Posterior cingulate gyrus (tissue), 11 donors: ENCODE data around the gene SLC25A13.
A peak's percentile ranks its signal among the peaks of the same experiment; 100 is the strongest.

ENCODE experiments used
- DNase-seq, 10 donors: peaks; one replicate each; pipeline versions ENCODE4 v3.0.0 to v3.0.0-alpha.2; 2020 to 2021; ENCODE audit warnings: mixed read lengths in 3 of 10
- intact Hi-C: fragments of 100-400 bp; cut with DNase I; formaldehyde crosslinking; loops from one replicate; pipeline ENCODE4 v1.15.1; 2023

SLC25A13 gene

GRCh38 chr7:96248405-96248804, 73.5 kb downstream of the SLC25A13 start:
- no peak for DNase-seq
- intact Hi-C loops, result no loop called here

- DNase-seq, result no peak
- intact Hi-C loops, result no loop called here
These were observed 75.0 kb downstream of the SLC25A13 start for GRCh38 chr7:96246919-96247318.

DNA sequence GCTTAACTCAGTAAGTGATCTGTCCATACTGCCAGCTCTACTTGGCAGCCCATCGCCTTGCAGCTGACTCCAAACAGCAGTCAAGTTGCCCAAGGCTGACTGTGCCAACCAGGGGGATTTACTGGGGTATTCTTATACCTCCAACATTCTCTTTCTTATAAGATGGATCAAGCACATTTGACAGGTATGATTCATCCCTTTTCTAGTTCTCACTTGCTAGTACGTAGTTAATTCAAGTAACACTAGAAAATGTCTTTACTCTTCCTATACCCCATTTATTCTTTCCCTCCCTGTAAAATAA, 77.0 kb downstream of the SLC25A13 start:
- intact Hi-C loops, result no loop called here
- DNase-seq, result no peak

DNA sequence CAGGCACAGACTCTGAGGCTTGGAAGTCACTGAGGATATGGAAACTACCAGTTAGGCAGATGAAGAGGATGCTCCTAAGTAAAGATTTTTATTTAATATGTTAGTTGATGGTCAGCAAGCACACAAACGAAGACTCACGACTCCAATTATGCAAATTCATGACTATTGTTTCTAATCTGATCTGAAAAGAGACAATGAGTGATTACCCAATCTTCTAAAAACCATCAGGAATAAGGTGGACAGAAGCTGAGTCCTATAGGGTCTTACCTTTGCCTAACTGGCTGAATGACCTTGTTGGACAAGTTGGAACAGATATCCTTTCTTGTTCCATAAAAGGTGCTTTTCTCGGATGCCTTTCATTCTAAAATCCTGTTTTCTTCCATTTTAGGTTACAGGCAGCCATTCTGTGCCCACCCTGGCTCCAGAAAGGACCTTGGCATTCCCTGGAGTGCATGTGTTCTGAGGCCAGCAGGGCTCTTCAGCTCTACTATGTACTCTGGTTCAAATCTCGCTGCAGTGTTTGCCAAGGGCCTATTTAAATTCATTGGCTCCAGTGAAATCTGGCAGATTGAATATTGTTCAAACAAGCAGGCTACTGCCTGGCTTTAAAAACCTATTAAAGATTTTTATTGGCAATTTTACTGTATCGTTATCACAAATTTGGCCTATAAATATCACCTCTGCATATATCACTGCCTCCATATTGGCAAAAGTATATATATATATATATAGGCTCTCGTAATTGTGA, 77.5 kb downstream of the SLC25A13 start:
- no peak for DNase-seq
- intact Hi-C loops, result no loop called here

GRCh38 chr7:96243241-96243640, 78.7 kb downstream of the SLC25A13 start:
- intact Hi-C loops, result no loop called here
- DNase-seq, result no peak

DNA sequence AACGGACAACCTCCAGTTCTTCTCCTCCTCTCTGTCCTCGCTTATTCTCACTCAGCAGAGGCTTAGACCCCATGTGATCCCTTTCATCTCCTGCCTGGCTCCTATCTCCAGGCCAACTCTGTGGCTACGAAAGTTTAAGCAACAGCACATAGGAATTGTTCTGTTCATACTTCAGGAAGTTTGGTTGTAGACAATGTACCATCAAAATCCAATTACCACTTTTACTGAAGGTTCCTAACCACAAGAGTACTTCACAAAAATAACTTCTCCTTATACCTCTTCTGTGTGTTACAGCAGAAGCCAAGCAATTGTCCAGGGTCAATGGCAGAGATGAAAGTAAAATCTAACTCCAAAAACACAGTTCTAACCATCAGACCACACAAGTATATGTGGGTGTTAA, 80.0 kb downstream of the SLC25A13 start:
- DNase-seq, result no peak
- intact Hi-C loops, result no loop called here

- intact Hi-C loops, result no loop called here
These were observed 82.7 kb downstream of the SLC25A13 start for GRCh38 chr7:96238976-96239766.

GRCh38 chr7:96238474-96238873, 83.4 kb downstream of the SLC25A13 start:
- DNase-seq, result no peak
- intact Hi-C loops, result no loop called here

More at GRCh38 chr7:96238976-96239766, 82.7 kb downstream of the SLC25A13 start:
- DNase-seq, result no peak

GRCh38 chr7:96237040-96237439, 84.9 kb downstream of the SLC25A13 start:
- intact Hi-C loops, result no loop called here
- DNase-seq, result no peak

GRCh38 chr7:96236198-96237039, 85.5 kb downstream of the SLC25A13 start:
- no peak for DNase-seq
- intact Hi-C loops, result no loop called here

DNA sequence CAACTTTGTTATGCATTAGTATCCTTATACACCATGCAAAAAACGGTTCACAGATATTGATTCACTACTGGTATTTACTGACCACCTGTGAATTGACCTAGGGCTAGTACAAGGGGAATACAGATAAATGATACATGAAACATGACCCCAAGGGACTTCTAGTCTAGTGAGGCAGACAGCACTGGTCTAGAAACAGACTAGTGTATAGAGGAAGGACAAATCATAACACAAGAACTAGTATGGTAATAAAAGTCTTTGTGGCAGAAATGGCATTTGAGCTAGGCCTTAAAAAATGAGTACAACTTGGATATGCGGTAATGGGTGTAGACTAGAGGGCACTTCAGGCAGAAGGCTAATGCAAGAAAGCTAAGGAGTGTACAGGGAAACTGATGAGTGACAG, 86.6 kb downstream of the SLC25A13 start:
- DNase-seq, result no peak
- intact Hi-C loops, result no loop called here

DNA sequence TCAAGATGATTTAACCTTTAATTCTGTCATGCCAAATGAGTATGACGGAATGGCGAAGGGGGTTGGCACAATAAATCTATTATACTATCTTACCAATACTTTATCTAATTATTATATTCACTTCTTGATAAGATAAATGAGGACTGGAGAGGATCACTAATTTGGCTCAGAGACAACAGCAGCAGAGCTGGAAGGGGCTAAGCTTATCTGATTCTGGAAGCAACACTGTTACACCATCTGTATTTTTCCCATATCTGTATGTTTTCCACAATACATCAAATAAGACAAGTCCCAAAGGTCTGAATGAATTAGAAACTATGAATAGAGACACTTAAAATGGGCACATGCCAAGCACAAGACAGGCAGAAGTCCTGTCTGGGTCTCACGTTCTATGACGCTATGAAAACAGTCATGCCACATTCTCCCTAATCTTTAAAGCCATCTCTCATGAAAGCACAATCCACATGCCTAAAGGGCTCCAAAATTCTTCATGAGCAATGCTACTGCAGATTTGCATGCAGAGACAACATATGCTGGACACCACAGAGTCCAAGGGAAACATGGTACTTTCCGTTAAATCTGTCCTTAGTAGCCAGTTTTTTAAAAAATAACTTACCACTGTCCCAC, 88.3 kb downstream of the SLC25A13 start:
- intact Hi-C loops, result no loop called here
- DNase-seq, result no peak

DNA sequence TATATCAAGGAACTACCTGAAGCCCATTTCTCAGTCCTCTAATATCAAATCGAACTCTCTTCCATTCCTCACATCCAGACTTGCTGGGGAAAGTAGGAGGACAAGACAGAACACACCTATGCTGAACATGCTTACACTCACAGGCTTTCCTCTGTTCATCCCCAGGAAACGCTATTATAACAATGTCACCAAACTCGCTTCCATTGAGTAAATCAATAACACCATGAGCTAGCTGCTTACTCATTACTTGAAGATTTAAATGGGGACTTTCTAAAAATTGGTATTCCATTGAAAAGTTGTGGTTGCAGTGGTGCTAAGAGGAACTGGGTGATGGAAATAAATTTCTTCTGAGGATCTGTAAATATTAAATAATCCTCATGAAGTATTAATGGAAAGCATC, 88.8 kb downstream of the SLC25A13 start:
- intact Hi-C loops, result no loop called here
- DNase-seq, result no peak

DNA sequence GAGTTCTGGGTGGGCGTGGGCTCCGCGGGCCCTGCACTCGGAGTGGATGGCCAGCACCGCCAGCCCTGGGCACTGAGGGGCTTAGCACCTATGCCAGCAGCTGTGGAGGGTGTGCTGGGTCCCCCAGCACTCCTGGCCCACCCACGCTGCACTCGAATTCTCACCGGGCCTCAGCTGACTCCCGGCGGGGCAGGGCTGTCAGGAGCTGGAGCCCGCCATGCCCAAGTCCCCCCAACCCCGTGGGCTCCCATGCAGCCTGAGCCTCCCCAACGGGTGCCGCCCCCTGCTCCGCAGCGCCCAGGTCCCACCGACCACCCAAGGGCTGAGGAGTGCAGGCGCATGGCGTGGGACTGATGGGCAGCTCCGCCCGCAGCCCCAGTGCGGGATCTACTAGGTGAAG, 93.1 kb downstream of the SLC25A13 start:
- intact Hi-C loops, result no loop called here

GRCh38 chr7:96225251-96225650, 96.6 kb downstream of the SLC25A13 start:
- no peak for DNase-seq
- intact Hi-C loops, result no loop called here

More for the DNA sequence above, 93.1 kb downstream of the SLC25A13 start:
- peak in 2 of 10 donors; percentile 78 to 81 for DNase-seq

- intact Hi-C loops, result no loop called here
- DNase-seq, result peak in 3 of 10 donors; percentile 30 to 80 (median 37)
These were observed 97.2 kb downstream of the SLC25A13 start for GRCh38 chr7:96224685-96225084.

- intact Hi-C loops, result no loop called here
- no peak for DNase-seq
These were observed 97.8 kb downstream of the SLC25A13 start for GRCh38 chr7:96224073-96224472.

GRCh38 chr7:96221888-96222287, 100.0 kb downstream of the SLC25A13 start:
- DNase-seq, result no peak
- intact Hi-C loops, result no loop called here

DNA sequence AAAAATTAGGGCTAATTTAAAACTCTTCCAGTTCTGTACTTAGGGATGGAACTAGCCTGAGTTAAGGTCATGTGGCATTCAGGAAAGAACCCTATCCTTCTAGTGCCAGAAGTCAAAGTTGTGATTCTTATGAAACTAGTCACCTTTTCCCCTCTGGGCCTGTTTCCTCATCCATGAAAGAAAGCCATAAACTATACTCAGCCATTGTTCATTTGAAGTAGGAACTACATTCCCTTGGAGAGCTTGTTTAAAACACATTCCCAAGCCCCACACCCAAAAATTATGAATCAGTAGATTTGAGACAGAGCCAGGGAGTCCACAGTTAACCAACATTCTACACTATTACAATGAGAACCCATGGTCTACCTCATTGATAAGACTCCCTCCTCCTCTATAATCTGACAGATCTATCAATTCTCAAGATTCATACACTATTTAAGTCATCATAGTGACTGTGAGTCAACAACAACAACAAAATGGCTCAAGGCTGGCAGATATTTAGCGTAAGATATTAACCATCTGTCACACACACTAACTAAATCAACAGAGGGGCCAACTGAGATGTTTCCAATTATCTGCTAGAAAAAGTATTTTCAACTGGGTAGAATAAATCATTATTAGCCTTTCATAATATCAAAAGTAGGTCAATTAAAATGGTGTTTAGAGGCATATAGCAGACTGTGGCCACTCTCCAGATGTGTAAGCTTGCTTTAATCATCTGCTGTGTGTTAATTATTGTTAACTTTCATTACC, 102.3 kb downstream of the SLC25A13 start:
- intact Hi-C loops, result no loop called here
- DNase-seq, result no peak

GRCh38 chr7:96218664-96219243, 103.1 kb downstream of the SLC25A13 start:
- intact Hi-C loops, result no loop called here
- no peak for DNase-seq
